GM21619 (cell line): ENCODE data around the gene IL3.

Experiments used
- ATAC-seq: cut with Tn5 transposase; IDR thresholded peaks from one replicate; pipeline ENCODE4 v1.9.1; 2021; ENCODE audit not compliant: unreplicated experiment

Gene IL3

DNA sequence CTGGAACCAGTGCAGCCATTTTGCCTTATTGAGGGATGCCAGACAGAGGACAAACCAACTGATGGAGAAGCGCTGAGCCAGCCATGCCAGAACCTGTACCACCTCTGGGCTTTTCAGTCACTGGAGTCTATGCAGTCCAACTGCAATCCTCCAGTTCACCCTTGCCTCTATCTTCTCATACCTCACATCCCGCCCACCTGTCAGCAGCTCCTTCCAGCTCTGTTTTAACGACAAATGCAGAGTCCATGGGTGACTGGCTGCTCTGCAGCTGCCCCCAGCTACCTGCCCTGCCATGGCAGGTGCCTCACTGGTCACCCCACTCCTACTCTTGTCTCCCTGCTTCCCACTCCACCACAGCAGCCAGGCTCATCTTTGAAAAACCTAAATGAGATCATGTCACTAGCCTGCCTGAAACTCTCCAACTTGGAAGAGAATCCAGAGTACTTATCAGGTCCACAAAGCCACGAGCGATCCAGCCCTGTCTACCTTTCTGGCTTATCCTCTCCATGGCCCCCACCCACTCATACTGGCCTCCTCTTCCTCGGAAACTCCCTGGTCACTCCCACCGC, 35.0 kb upstream of the IL3 start:
- ATAC-seq: no peak

GRCh38 chr5:132026516-132027008, 33.9 kb upstream of the IL3 start:
- no peak for ATAC-seq

DNA sequence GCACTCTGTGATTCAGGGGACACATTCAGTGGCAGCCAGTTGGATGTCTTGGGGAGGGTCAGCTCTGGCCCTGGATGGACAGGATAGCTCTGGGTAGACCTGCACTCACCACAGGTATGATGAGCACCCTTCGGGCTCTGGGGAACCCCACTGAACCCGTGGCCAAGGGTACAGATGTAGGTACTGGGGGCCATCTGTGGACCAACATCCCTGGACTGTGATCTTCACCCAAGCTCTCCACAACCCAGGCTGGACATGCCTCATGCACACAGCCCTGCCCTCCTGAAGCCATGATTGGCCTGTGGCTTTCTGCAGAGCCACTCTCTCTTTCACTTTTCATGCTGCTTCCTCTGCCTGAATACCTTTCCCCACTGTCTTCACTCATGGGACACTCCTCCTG, 33.4 kb upstream of the IL3 start:
- no peak for ATAC-seq

- no peak for ATAC-seq
Observed at GRCh38 chr5:132029609-132030330, 30.7 kb upstream of the IL3 start.

- no peak for ATAC-seq
Observed at GRCh38 chr5:132030610-132031009, 29.8 kb upstream of the IL3 start.

DNA sequence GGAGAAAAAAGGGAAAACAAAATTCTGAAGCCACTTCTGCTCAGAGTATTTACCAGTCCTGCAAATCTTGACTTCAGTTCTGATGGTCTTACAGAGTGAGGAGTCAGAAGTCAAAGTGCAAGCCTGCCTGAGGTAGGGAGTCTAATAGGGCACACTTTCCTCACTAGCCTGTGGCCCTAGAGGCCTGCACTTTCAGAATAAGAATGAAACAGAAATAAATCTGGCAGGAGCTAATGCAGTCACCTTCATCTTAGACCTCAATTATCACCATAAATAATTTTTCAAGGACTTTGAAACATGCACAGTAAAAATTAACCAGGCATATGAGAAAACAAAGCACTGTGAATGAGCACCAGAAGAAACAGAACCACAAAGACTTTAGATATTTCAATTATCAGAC, 28.3 kb upstream of the IL3 start:
- no peak for ATAC-seq

DNA sequence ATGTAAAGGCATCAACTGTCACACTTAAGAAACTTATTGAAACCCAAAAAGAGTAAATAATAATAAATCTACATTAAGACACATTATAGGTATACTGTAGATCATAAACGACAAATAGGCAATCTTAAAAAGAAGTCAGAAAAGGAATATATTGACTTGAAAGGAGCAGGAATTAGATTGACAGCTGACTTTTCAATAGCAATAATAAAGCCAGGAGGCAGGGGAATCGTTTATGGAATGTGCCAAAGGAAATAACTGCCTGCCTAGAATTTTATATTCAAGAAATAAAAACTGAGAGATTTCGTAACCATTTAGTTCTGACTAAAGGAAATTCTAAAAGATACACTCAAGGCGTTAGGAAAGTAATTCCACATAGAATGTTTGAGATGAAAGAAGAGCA, 27.3 kb upstream of the IL3 start:
- no peak for ATAC-seq

- ATAC-seq: no peak
Observed at GRCh38 chr5:132037353-132037752, 23.1 kb upstream of the IL3 start.

- no peak for ATAC-seq
Observed at GRCh38 chr5:132044207-132044606, 16.2 kb upstream of the IL3 start.

DNA sequence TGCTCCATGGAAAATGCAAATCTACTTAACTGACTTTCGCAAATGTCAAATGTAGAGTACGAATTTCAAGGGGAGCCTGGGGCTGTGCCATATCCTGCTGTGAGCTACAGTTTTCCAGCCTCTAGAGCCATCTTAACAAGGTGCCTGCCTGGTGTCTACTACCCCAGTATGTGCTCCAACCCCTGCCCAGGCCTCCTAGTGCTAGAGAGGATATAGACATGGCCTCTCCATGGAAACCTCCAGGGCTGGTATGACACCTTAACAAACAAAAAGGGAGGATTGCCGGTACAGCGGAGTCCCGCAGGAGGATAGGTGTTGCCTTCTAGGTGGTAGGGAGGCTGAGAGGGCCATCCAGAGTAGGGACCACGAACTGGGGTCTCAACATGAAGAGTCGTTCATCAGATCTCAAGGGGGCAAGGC, 13.6 kb upstream of the IL3 start:
- no peak for ATAC-seq

DNA sequence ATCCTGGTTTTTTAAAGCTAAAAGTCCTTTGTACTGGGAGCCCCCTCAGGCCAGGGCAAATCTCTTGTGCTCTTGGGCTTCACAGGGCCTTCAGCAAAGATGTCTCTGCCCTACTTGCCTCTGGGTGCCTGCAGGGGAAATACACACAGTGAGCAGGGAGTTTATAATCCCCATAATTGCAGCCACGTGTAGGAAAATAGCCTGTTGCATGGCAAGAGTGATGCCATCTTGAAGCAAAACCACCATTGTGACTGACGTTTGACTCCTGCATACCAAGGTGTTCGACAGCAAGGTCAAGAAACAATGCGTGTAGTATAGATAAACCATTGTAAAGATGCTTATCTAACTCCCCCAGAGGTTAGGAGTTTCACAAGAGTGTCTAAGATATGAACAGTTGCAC, 11.4 kb upstream of the IL3 start:
- ATAC-seq: no peak

- ATAC-seq: no peak
Observed at GRCh38 chr5:132049559-132049958, 10.9 kb upstream of the IL3 start.

DNA sequence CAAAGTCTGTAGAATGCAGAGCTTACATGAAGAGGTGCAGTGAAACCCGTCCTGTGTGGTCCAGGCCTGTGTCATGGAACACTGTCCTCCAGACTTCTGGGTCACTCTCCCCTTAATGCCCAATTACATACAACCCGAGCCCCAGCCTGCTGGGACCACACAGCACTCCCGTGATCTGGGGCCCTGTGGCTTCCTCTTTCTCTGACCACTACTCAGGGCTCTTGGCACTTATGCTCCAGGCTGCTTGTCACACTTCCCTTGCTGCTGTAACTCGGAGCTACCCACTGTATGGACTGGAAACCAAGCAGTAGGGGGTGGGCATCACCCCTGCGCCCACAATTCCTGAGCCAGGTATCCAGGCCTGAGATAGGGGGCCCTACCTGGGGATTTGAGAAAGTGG, 10.3 kb upstream of the IL3 start:
- ATAC-seq: no peak

- no peak for ATAC-seq
Observed at GRCh38 chr5:132050661-132051552, 9.5 kb upstream of the IL3 start.

DNA sequence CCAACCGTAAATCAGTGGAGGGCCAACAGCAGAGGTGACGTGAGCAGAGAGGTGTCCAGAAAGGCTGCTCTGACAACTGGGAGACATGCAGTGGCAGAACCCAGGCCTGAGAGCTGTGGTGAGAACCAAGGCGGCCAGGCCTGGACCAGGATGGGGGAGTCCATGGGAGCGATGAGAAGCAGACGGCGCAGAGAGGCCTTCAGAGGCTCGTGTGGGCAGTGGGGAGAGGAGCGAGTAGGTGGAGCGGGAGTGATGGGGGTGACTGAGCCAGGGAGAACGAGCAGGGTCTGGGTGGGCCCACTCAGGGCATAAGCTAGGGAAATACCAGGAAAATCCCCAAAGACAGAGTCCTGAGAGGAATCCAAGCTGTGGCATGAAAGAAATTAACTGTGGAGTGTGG, 7.9 kb upstream of the IL3 start:
- no peak for ATAC-seq

DNA sequence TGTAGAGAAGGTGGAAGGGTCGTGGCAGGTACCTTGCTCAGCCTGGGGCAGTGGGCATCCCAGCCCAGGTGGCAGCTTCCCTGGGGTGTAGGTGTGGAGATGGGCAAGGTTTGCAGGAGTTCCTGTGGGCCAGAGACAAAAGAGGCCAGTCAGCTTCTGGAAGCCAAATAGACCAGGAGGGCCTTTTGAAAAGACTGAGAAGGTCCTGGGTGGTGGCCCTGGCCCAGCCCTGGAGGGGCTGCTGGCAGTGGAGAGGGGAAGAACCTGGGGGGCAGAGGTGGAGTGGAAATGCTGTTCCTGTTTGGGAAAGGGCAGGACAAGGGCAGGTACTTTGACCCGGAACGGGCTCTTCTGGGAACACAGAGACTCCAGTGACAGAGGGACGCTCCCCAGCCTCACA, 7.0 kb upstream of the IL3 start:
- no peak for ATAC-seq

- no peak for ATAC-seq
Observed at GRCh38 chr5:132054031-132054696, 6.3 kb upstream of the IL3 start.

GRCh38 chr5:132054697-132055440, 5.6 kb upstream of the IL3 start:
- no peak for ATAC-seq

- no peak for ATAC-seq
Observed at GRCh38 chr5:132055441-132055807, 5.0 kb upstream of the IL3 start.

GRCh38 chr5:132055808-132056609, 4.4 kb upstream of the IL3 start:
- no peak for ATAC-seq
